Activated CD4-positive, alpha-beta T cell treated with anti-CD3 and anti-CD28 coated beads, Interleukin-2, amount 50 U/mL, for 48 hours (primary cell): ENCODE measurements around the gene SIN3A.
A peak's percentile ranks its signal among the peaks of the same experiment; 100 is the strongest.
"Not testable (repeated sequence)": the region's sequence is repeated elsewhere in the genome, so short reads cannot be mapped to it uniquely, and the experiment has no call there.

Source experiments
- DNase-seq, 2 experiments: peaks; one replicate each; pipeline ENCODE4 v3.0.0-alpha.2; 2020

The SIN3A gene

GRCh38 chr15:75355369-75355768 lies 96.1 kb downstream of the SIN3A start:
- DNase-seq = no peak

- no peak for DNase-seq
These were observed 97.0 kb downstream of the SIN3A start for GRCh38 chr15:75354454-75354853.

- no peak for DNase-seq
These were observed 97.9 kb downstream of the SIN3A start for GRCh38 chr15:75353604-75354003.

DNA sequence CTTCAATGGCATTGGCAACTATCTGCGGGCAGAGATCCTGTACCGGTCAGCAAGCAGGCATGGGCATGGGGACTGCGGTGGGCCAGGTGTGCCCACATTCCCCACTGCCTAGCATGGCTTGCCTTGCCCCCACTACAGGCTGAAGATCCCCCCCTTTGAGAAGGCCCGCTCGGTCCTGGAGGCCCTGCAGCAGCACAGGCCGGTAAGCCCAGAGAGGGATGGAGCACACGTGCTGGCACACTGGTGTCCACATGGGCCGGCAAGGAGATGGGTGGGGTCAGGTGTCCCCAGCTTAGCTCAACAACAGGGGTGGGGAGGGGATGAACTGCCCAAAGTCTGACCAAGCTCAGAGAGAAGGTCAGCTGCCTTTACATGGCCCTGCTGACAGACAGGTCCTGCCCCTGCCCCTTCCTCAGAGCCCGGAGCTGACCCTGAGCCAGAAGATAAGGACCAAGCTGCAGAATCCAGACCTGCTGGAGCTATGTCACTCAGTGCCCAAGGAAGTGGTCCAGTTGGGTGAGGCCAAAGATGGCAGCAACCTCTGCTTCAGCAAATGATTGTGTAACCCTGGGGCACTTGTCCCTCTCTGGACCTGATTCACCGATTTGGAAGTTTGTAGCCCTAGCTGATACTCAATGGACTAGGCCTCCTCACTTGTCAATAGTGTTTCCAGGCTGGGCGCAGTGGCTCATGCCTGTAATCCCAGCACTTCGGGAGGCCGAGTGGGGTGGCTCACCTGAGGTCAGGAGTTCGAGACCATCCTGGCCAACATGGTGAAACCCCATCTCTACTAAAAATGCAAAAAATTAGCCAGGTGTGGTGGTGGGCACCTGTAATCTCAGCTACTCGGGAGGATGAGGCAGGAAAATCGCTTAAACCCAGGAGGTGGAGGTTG lies 99.1 kb downstream of the SIN3A start:
- DNase-seq = no peak

- no peak for DNase-seq
These were observed 100.7 kb downstream of the SIN3A start for GRCh38 chr15:75350601-75351361.

DNA sequence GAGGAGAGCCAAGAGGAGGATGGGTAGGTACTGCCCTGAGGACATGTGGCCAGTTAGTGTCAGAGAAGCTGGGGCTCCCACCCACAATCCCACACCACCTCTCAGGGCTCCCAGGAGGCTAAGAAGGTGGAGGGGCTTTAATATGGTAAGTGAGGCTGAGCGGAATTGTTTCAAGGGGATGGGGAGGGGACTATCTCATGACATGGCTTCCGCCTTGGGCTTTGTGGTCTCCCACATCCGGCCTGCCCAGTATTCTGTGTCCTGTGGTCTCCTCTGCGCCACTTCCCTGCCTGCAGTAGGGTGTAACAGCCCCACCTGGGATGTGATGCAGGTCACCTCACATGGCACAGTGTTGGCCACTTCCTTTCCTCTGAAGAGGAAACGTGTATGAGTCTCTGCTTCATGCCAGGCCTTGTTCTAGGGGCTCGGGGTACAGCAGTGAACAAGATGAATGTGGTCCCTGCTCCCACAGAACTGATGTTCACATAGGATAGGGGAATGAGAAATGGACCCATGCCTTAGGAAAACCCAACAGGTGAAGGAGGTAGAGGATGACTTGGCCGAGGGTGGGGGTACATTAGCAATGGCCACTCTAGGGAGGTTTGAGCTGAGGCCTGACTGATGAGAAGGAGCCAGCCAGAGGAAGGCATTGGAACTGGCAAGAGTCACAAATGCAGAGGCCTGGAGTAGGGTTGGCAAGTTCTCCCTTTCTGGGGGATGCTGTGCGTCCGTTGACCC lies 101.5 kb downstream of the SIN3A start:
- DNase-seq = peak; percentile 71 to 75

GRCh38 chr15:75349351-75349669 lies 102.2 kb downstream of the SIN3A start:
- not testable (repeated sequence) for DNase-seq

GRCh38 chr15:75348562-75349350 lies 102.7 kb downstream of the SIN3A start:
- DNase-seq = no peak

- no peak for DNase-seq
These were observed 103.4 kb downstream of the SIN3A start for GRCh38 chr15:75348034-75348561.

- DNase-seq = peak; percentile 45 to 59
These were observed 104.1 kb downstream of the SIN3A start for GRCh38 chr15:75347222-75348033.

DNA sequence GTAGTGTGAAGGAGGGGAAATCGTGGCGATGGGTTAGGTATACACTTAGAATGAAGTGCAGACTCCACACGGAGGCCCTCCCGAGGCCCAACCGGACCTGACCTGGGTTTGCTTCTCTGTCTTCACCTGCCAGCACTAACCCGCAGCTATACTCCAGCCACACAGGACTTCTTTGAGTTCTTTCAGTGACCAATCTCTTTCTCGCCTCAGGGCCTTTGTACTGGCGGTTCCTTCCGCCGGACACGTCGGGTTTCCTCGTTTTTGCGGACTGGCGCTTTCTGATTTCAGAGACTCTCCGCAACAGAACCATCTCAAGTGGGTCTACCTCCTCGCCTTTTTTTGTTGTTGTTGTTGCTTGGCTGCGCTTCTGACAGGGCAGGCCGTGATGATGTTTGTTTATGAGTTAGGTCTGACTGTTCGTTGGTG lies 104.7 kb downstream of the SIN3A start, which contains the start of gene NEIL1:
NEIL1 (plus strand) TSS at position 244 of the 426 bp plus-strand sequence. CDS start 1,867 bp downstream, outside the sequence.
- no peak for DNase-seq

DNA sequence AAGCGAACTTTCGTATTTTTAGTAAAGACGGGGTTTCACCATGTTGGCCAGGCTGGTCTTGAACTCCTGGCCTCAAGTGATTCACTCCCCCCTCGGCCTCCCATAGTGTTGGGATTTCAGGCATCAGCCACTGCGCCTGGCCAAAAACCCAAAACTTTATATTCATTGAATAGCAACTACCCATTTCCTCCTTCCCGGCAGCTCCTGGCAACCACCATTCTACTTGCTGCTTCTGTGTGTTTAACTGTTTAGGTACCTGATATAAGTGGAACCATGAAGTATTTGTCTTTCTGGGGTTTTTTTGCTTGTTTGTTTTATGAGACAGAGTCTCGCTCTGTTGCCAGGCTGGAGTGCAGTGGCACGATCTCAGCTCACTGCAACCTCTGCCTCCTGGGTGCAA lies 107.5 kb downstream of the SIN3A start:
- DNase-seq = not testable (repeated sequence)

DNA sequence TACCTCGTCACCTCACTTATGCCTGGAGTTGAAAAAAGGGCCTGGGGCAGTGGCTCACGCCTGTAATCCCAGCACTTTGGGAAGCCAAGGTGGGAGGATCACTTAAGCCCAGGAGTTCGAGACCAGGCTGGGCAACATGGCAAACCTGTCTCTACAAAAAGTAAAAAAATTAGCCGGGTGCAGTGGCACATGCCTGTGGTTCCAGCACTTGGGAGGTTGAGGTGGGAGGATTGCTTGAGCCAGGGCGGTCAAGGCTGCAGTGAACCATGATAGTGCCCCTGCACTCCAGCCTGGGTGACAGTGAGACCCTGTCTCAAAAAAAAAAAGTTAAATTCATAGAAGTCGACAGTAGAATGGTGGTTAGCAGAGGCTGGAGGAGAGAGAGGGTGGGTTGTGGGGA lies 109.3 kb downstream of the SIN3A start:
- no peak for DNase-seq

DNA sequence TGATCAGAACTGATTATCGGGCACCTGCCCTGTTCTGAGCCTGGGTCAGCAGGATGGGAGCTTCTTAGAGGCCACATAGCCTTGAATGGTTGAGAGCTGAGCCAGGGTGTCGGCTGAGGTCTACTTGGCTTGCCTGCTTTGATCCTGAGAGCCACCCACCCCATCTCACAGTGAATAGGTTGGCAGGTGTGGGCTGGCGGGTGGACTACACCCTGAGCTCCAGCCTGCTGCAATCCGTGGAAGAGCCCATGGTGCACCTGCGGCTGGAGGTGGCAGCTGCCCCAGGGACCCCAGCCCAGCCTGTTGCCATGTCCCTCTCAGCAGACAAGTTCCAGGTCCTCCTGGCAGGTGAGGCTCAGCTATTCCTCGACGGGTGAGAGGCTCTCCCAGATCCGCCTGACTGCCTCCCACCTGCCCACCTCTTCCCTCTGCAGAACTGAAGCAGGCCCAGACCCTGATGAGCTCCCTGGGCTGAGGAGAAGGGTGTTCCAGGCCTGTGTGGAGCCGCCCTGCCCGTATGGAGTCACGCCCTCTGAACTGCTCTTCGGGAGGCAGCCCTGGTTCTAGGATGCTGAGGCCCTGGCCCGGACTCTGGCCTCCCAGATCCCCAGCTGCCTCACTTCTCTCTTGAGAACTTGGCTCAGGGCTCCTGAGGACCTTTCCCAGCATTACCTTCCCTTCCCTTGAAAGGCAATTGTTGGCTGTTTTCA lies 111.8 kb downstream of the SIN3A start:
- no peak for DNase-seq

DNA sequence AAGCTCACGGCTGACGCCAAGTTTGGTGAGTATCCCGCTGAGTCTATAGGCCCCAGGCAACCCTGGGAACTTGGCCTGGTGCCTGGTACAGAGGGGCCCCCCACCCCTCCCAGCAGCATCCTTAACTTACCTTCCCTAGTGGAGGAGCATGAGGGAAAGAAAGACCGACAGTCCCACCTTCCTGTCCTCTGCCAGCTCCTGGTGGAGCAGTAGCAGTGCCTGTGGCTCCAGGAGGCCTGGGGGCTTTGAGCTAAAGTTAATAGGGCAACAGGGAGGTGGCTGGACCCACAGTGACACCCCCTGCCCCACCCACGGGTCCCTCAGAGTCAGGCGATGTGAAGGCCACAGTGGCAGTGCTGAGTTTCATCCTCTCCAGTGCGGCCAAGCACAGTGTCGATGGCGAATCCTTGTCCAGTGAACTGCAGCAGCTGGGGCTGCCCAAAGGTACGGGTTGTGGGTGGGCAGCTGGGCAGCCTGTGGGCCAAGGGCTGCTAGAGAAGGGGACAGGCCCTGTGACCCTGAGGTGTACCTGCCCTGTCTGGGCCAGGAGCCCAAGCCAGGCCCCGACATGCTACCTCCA lies 112.7 kb downstream of the SIN3A start:
- DNase-seq = no peak

GRCh38 chr15:75335705-75336355 lies 115.7 kb downstream of the SIN3A start, which contains the start of gene COMMD4:
TSS of gene COMMD4 (plus strand) at chr15:75336063. CDS start at chr15:75336090, 27 bp downstream.
- DNase-seq = peak; percentile 93 to 94

GRCh38 chr15:75335313-75335704 lies 116.2 kb downstream of the SIN3A start:
- DNase-seq = no peak

DNA sequence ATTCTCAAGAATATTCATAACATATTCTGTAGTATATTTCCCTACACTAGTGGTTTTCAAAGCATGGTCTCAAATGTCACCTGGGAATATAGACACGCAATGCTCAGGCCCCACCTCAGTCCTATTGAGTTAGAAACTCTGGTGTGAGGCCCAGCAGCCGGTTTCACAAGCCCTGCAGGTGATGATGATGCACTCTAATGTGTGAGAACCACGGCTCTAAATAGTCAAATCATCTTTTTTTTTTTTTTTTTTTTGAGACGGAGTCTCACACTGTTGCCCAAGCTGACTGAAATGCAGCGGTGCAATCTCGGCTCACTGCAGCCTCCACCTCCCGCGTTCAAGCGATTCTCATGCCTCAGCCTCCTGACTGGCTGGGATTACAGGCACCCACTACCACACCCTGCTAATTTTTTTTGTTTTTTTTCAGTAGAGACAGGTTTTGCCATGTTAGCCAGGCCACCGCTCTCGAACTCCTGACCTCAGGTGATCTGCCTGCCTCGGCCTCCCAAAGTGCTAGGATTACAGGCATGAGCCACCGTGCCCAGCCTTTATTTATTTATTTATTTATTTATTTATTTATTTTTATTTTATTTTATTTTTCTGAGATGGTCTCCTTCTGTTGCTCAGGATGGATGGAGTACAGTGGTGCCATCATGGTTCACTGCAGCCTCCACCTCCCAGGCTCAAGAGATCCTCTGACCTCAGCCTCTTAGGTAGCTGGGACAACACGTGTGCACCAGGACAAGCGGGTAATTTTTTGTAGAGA lies 117.7 kb downstream of the SIN3A start:
- DNase-seq = not testable (repeated sequence)

GRCh38 chr15:75332093-75332492 lies 119.4 kb downstream of the SIN3A start:
- DNase-seq = not testable (repeated sequence)
